KOPT-K1 (cell line): ENCODE results near the gene FBXO44.

Experiments
- H3K27ac ChIP-seq: fragments of 200-600 bp; sonication (generic); 2 replicates; pipeline ENCODE4 v1.5.1; 2016; ENCODE audit warnings: antibody characterized with exemption, mild to moderate bottlenecking, low read depth, low read length; ENCODE audit not compliant: poor library complexity, severe bottlenecking
- H3K36me3 ChIP-seq: fragments of 200-600 bp; sonication (generic); 2 replicates; pipeline ENCODE4 v1.5.1; 2017; ENCODE audit warnings: antibody characterized with exemption, mild to moderate bottlenecking, low read length, moderate library complexity; ENCODE audit not compliant: insufficient read depth
- H3K9me3 ChIP-seq: fragments of 200-600 bp; sonication (generic); 2 replicates; pipeline ENCODE4 v1.5.1; 2017; ENCODE audit warnings: antibody characterized with exemption, low read length, mild to moderate bottlenecking; ENCODE audit not compliant: insufficient read depth, poor library complexity, severe bottlenecking

Gene FBXO44

GRCh38 chr1:11701551-11701961, 46.9 kb downstream of the FBXO44 start:
- Histone ChIP-seq H3K27ac (no peak overlapping the region), H3K9me3 (no peaks in the 10 kb centered on the region), H3K36me3 (no peaks in the 10 kb centered on the region)

- Histone ChIP-seq H3K27ac (no peak overlapping the region), H3K9me3 (no peaks in the 10 kb centered on the region), H3K36me3 (no peaks in the 10 kb centered on the region)
Measured at GRCh38 chr1:11701981-11702803, 47.5 kb downstream of the FBXO44 start.

GRCh38 chr1:11703357-11704193, 48.9 kb downstream of the FBXO44 start:
- H3K27ac ChIP-seq, result no peak overlapping the region

GRCh38 chr1:11704194-11704529, 49.5 kb downstream of the FBXO44 start:
- Histone ChIP-seq H3K27ac (no peak overlapping the region), H3K36me3 (no peaks in the 10 kb centered on the region), H3K9me3 (no peaks in the 10 kb centered on the region)

More at GRCh38 chr1:11703357-11704193, 48.9 kb downstream of the FBXO44 start:
- Histone ChIP-seq H3K9me3 (no peaks in the 10 kb centered on the region), H3K36me3 (no peaks in the 10 kb centered on the region)

GRCh38 chr1:11704691-11705475, 50.2 kb downstream of the FBXO44 start:
- no peak overlapping the region for H3K27ac ChIP-seq

GRCh38 chr1:11705596-11705995, 50.9 kb downstream of the FBXO44 start:
- H3K27ac ChIP-seq, result no peak overlapping the region
- no peaks in the 10 kb centered on the region for H3K36me3 ChIP-seq
- H3K9me3 ChIP-seq, result no peaks in the 10 kb centered on the region

More at GRCh38 chr1:11704691-11705475, 50.2 kb downstream of the FBXO44 start:
- Histone ChIP-seq H3K36me3 (no peaks in the 10 kb centered on the region), H3K9me3 (no peaks in the 10 kb centered on the region)

GRCh38 chr1:11706292-11706691, 51.6 kb downstream of the FBXO44 start:
- Histone ChIP-seq H3K27ac (no peak overlapping the region), H3K36me3 (no peaks in the 10 kb centered on the region)

GRCh38 chr1:11707621-11708276, 53.1 kb downstream of the FBXO44 start:
- H3K9me3 ChIP-seq, result no peaks in the 10 kb centered on the region
- no peak overlapping the region for H3K27ac ChIP-seq
- no peaks in the 10 kb centered on the region for H3K36me3 ChIP-seq

More at GRCh38 chr1:11706292-11706691, 51.6 kb downstream of the FBXO44 start:
- no peaks in the 10 kb centered on the region for H3K9me3 ChIP-seq

GRCh38 chr1:11708554-11709350, 54.1 kb downstream of the FBXO44 start:
- no peak overlapping the region for H3K27ac ChIP-seq
- H3K9me3 ChIP-seq, result no peaks in the 10 kb centered on the region
- no peaks in the 10 kb centered on the region for H3K36me3 ChIP-seq

GRCh38 chr1:11711490-11711889, 56.8 kb downstream of the FBXO44 start:
- Histone ChIP-seq H3K9me3 (no peaks in the 10 kb centered on the region), H3K36me3 (no peaks in the 10 kb centered on the region), H3K27ac (no peak overlapping the region)

GRCh38 chr1:11712285-11712684, 57.6 kb downstream of the FBXO44 start:
- Histone ChIP-seq H3K27ac (no peak overlapping the region), H3K9me3 (no peaks in the 10 kb centered on the region), H3K36me3 (no peaks in the 10 kb centered on the region)
